Measurements from ENCODE around the gene EML3.
"Not testable (repeated sequence)": the region's sequence is repeated elsewhere in the genome, so short reads cannot be mapped to it uniquely, and the experiment has no call there.

The EML3 gene

DNA sequence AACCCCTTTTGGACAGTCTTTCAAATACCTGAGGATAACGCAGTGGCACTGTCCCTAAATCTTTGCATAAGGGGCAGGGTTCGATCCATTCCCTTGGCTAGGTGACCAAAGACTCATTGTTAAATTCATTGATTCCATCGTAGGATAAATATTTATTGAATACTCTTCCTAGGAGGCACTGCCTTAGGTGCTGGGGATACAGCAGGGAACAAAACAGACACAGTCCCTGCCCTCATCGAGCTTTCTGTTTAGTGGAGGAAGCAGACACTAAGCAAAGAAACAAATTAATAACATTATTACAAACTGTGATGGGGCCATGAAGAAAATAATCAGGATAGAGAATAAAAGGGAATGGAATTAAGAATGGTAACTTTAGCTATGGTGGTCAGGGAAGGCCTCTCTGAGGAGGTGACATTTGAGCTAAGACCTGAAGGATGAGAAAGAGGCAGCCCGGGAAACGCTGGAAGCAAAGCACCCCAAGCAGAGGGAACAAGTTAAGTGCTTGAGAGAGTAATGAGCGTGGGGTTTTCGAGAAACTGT lies 8.5 kb upstream of the EML3 start:
- no peak for DNase-seq

DNA sequence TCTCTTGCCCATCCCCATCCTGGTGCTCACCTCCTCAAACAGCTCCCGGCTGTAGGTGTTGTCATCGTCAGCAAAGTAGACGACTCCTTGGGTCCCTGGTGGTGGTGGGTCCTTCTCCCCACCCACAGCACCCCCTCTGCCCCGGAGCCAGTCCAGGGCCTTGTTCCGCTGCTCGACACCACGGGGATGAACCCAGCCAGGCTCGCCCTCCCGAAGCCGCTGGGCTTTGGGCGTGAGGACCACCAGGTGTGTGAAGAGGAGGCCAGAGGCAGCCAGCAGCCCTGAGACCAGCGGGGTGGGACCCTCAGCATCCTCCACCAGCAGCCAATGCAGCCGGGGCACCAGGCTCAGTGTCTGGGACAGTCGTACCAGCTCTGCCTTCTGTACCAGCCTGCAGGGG lies 4.4 kb upstream of the EML3 start:
- not testable (repeated sequence) for DNase-seq

DNA sequence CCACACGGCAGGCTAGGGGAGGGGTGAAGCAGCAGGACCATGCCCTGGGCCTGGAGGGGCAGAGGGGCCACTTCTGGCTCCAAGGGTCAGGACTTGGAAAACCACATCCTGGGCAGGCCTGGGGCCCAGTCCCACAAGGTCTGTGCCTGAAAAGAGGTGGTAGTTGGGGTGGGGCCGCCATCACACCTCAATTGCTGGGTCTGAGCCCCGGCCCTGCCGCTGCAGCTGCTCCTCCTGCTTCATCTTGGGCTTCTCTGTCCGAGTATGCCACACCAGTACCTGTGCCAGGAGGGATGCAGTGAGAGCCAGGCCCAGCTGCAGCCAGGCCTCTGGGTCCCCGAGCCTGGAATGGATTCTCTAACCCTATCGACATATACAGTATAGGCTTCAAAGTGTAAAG lies 2.9 kb upstream of the EML3 start:
- DNase-seq: no peak

DNA sequence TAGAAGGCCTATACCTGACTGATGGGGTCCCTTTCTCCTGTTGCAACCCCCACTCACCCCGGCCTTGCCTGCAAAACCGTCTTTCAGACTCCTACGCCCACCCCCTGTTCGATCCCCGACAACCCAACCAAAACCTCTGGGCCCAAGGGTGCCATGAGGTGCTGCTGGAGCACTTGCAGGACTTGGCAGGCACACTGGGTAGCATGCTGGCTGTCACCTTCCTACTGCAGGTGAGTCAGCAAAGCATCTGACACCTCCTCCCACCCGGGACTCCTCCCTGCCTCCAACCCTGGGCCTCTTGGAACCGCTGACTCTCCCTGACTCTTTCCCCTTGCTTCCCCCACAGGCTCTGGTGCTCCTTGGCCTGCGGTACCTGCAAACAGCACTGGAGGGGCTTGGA lies 1.7 kb upstream of the EML3 start:
- peak; percentile 76 for DNase-seq

DNA sequence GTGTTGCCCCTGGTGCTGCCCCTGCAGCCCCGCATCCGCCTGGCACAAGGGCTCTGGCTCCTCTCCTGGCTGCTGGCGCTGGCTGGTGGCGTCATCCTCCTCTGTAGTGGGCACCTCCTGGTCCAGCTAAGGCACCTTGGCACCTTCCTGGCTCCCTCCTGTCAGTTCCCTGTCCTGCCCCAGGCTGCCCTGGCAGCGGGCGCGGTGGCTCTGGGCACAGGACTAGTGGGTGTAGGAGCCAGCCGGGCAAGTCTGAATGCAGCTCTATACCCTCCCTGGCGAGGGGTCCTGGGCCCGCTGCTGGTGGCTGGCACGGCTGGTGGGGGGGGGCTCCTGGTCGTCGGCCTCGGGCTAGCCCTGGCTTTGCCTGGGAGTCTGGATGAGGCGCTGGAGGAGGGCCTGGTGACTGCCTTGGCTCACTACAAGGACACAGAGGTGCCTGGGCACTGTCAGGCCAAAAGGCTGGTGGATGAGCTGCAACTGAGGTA lies 760 bp upstream of the EML3 start:
- DNase-seq: no peak

DNA sequence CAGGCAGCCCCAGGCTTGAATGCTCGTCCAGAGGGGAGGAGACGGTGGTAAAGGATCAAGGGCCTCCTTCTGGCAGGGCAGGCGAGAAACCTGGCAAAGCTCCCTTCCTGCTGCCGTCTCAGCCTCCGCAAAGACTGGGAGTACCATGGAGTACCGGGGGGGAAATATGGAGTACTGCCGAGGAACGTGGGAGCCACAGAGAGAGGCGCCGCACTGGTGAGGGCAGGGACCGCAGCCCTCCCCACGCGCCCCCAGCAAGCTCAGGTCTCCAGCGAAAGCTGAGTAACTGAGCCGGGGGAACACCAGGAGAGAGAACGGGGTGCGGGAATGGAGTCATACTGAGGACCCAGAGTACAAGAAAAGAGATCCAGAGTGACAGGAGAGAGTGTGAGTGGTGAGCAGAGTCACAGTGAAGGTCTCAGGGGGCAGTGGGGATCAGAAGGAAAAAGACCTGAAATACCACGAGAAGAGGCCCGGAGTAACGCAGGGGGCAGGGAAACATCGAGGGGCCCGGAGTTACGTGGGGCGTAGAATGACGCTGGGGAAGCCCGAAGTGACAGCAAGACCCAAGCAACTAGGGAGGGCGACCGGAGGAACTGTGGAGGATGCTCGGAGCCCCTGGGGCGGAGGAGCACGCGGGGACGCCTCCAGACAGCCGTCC lies 740 bp downstream of the EML3 start:
- DNase-seq: no peak

DNA sequence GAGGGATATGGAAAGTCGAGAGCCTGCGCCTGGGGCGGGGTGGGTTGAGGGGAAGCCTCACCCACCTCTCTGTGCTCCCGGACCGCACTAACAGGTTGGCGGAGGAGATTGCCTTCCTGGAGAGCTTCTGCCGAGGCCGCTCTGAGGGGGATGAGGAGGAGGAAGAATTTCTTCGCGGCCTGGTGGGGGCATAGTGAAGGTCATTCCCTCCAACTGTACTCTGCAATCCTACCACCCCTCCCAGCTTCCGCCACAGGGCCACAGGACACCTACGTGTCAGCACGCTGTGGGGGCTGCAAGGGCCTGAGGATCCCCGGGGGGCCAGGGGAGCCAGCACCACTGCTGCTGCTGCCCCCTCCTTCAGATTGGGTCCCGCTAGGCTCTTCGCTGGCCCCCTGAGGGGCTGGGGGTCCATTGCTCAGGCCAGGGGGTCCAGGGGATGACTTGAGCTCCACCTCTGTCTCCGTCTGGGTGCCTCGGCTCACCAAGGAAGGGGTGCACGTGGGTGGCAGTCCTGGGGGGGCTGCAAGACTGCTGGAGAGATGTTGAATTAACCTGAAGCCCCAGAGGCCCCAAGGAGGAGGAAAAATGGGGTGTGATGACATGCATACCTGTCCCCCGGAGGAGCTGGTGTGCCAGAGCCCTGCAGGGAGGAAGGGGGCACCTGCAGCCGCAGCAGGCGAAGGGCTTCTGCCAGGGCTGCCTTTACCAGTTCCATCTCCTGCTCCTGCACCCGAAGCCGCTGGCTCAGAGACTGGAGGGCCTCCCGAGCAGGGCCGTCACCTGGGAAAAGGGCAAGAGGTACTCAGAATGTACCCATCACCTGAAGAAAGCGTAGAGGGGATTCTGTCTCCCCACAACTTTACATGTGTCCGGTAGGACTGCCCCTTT lies 1.5 kb downstream of the EML3 start:
- no peak for DNase-seq

DNA sequence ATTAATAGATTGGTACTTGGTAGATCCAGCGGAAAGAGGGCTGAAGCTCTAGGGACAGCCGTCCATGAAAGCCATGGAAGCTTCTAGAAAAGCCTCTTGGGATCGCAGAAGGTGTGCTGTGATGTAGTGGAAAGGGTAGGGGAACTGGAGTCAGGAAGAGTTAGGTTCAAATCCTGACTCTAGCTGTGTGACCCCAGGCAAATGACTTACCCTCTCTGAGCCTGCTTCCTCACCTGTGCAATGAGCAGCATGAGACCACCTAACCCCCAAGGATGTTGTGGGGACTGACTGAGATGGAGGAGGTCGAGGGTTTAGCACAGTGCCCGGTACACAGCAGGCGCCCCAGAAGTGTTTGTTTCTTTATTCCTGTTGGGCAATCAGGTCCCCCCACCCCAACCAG lies 2.2 kb downstream of the EML3 start:
- no peak for DNase-seq

DNA sequence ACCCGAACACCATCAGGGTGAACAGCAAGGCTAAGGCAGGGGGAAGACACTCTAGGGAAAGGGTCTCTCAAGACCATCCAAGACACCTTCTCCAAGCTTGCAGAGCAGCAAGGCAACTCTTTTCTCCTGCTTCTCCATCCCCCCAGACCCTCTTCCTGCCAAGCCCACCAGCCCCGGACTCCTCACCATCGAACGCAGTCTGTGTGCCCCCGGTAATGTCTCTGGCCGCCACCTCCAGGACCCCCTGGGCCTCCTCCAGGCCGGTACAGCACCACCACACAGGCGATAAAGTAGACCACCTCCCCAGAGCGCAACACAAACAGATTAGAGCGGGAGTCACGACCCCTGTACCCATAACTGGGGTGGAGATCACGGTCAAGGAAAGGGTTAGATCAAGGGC lies 3.8 kb downstream of the EML3 start:
- no peak for DNase-seq

DNA sequence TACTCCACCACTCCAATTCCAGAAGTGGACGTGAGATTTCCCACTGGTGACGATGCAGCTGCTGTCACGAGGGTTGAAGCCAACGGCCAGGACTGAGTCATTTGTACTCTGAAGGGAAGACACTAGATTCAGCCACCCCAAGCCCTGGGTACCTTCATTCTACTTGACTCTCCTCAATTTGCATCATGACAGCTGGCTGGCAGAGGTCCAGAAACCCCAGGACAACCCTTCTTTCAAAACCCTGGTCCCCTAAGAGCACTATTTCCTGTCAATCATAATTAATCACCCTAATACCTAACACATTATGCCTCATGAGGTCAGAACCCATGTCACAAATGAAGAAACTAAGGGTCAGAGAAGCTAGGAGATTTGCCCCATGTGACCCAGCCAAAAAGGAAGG lies 4.9 kb downstream of the EML3 start:
- no peak for DNase-seq

DNA sequence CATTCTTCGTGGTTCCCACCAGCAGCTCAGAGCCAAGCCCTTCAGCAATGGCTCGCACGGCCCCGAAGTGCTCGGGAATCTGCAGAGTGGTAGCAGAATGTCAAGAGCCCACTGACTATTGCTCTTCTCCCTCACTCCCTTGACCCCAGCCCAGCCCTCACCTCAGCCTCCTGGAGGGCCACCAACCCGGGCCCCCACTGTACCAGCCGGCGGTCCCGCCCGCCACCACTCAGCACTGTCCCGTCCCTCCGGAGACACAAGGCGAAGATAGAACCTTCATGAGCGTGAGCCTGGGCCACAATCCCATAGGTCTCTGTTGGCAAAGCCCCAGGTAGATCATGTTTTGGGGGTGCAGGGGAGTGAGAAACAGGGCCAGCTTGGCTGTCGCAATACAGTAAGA lies 6.7 kb downstream of the EML3 start:
- DNase-seq: no peak

DNA sequence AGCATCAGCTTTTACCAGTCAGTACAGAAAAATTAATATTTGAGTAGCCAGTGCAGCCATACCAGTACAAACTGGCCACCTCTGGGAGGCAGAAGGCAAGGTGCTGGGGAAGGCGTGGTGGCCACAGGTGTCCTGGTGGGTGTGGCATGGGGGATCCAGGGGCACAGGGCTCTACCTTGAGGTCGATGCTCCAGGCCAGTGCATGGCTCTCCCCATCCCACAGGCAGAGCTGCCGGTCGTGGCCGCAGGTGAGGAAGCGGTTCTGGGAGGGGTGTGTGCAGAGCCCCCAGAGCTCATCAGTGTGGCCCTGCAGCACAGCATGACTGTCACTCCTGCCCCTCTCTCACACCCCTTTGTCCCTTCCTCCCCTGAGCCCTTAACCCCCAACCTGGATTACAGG lies 7.1 kb downstream of the EML3 start:
- no peak for DNase-seq

DNA sequence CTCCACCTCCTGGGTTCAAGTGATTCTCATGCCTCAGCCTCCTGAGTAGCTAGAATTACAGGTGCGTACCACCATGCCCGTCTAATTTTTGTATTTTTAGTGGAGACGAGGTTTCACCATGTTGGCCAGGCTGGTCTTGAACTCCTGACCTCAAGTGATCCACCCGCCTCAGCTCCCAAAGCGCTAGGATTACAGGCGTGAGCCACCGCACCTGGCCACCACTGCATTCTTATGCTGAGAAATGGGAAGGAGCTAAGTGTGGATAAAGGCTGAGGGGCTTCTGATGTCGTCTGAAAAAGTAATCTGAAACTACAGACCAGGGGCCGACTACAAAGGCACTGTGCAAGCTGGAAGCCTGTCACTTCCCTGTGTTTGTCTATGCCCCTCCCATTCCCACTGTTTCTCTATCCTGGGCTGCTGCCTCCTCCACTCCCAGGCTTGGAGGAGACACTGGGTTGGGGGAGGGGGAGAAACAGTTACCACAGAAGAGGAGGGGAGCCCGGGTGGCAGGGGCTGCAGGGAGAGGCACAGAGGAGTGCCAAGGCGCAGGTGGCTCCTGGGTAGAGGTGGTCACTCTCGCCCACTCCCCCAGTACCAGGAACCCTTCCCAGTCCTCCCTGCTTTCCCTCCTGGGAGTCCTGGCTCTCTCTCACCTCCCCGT lies 8.0 kb downstream of the EML3 start:
- no peak for DNase-seq

DNA sequence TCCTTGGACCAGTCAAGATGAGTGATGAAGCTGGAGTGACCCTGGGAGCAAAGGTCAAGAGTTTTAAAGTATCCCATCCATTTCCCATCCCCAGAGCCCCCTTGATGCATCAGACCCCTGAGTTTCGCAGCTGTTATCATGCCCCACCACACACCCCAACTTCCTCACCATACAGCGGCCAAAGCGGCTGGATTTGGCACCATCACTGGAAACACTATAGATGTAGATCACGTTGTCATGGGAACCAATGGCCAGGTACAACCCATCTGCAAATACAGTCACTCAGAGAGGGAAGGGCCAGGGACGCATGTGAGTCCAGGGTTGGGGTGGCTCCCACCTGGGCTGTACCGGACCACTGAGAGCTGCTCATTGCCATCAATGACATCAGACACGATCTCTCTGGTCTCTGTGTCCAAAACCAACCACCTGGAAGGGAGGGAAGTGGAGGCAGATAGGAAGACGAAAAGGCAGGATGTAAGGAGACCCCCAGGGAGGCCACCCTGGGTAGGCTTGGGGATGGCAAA lies 8.7 kb downstream of the EML3 start:
- DNase-seq: no peak

DNA sequence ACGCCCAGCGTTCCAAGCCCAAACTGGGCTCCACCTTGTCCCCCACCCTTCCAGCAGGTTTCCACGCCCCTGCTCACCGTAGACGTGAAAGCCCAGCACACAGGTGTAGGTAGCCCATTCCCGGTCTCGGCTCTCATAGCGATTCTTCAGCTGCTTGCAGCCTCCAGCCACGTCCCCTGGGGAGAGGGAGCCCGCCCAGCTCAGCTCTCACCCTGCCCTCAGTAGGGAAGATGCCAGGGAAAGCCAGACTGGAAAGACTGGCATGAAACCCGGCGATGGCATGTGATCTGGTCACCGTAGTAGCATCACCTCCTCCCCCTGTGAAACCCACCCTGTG lies 9.5 kb downstream of the EML3 start:
- DNase-seq: no peak

DNA sequence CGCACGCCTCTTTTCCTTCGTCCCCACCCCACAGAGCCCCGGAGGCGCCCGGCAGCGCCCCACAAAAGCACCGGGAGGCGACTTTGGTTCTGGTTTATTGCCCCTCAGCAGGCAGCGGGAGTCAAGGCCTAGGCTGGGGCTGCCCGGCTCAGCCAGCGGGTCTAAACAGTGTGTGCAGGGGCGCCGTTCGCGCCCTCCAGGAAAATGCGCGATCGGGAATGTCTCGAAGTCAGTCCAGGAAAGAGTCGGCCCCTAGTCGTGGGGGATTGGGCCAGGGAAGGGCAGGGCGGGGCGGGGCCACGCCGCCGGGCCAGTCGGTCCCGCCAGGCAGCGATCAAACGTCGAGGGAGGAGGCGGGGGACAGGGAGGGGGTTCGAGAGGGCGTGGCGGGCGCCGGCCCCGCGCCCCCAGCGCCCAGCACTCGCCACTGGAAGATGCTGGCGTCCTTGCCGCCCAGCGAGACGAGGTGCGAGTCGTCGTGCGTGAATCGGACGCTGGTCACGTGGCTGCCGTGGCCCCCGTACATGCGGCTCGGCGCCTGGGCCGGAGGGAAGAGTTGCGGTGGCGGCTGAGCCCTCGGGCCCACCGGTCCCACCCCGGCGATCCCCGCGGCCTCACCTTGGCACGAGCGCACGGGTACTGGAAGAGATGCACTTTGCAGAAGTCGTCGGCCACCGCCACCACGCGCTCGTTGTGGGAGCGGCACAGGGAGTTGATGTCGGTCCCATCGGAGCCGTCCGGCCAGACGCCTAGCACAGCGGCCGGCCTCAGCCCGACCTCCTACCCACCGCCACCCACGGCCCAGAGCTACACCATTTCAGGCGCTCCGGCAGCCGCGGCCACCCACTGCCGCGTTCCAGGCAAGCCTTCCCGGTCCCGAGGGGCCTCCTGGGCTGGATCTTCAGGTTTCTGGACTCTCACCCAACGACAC lies 10.2 kb downstream of the EML3 start:
- no peak for DNase-seq

DNA sequence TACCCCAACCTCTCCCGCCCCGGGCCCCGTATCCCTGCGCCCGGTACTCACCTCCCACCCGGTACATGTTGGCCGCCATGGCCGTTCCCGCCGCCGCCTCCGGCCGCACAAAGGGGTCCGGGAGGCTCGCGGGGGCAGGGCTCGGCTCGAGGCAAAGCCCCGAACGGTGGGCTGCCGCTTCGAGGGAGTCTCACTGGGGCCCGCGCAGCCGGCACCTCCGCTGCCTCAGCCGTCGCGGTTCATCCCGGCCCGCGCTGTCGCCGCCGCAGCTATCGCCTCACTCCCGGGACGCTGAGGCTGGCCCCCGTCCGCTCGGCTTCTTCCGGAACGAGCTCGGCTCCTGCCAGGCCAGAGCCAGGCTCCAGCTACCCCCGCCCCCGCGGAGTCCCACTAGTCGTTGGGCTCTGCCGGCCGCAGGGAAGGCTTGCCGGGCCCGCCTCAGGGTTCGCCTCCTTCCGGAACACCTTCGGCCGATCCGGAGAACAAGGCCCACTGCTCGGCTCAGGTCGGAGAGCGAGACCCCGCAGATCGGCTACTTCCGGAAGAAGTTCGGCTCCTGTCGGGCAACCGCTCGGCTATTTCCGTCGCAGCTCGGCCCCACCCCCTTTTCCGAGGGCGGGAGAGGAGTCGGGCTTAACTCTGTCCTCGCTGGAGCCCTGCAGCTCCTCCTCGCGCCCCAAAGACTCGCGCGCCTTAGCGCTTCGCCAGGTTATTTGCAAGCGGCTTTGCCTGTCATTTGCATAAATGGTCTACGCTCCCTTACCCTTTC lies 11.0 kb downstream of the EML3 start, which contains the start of gene MTA2:
Gene MTA2 (minus strand): TSS at position 494 of the 769 bp plus-strand sequence. CDS start 415 bp downstream, at position 79.
- DNase-seq: peak; percentile 100

DNA sequence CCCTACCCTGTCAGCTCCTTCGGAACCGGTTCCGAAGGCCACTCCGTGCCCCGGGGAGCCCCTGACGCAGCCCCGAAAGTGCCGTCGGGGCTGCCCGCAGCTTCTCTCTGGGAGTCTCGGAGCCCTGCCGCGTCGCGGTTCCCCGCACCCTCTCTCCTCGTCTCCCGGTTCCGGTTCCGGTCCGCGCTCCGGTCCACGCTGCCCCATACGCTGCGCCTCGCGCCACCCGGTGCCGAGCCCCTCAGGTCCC lies 11.5 kb downstream of the EML3 start:
- DNase-seq: no peak

DNA sequence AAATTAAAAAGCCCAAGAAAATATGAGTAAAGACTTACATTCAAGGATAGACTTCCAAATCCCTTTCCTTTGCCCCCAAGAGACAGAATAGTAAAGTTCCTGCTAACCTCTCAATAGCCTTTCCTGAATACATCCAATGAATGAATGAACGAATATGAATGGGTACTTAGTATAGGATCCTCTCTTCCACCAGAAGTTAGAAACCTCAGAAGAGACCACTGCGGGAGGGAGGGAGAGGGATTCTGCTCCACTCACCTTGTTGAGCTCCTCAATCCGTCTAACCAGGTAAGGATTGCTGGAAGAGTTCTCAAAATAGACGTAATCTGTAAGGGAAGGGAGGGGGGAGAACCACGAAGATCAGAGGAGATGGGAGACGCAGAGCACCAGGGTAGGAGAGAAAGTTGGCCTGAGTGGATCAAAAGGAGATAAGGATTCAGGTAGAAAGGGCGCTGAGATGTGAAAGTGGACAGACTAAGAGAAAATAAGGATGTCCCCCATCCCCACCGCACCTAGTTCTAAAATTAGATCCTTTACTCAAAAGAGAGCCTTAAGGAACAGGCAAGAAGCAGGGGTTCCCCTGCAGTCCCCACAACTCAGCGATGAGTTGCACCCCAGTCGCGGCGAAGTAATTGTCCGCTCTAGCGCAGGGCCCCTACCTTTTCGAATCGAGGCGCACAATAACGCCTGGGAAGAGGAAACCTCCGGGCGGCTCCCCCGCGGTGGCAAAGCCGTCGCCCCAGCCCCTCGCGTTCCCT lies 12.0 kb downstream of the EML3 start:
- DNase-seq: no peak

DNA sequence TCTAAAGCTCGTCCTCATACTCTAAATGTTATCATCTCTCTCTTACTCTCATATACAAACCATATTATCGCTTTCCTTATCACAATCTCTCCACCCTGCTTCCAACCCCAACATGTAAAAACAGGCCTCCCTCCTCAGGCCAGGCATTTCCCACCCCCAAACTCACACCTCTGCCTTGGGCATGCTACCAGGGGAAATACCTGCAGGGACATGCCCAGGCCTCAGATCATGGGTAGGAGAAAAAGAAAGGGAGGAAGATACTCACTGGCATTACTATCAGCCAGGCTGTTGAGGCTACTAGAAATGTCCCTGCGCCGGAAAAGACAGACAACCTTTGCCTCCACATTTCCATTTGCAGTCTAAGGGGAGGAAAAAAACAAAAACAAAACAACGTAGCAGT lies 12.7 kb downstream of the EML3 start:
- no peak for DNase-seq

All from activated CD8-positive, alpha-beta memory T cell treated with anti-CD3 and anti-CD28 coated beads for 24 hours (primary cell).